ENCODE measurements around the gene OR3A2.
"Not testable (repeated sequence)": the region's sequence is repeated elsewhere in the genome, so short reads cannot be mapped to it uniquely, and the experiment has no call there.

OR3A2 gene

GRCh38 chr17:3385869-3386816 is at the start of gene OR3A2:
Gene OR3A2, minus strand, starts transcription at chr17:3386308.
- Histone ChIP-seq H3K27me3 (ENCODE audit: low read length) (no peaks in the 10 kb centered on the region), H4K20me1 (ENCODE audit: low read depth, low read length) (no peaks in the 10 kb centered on the region), H3K79me2 (ENCODE audit: insufficient read depth, low read length) (no peaks in the 10 kb centered on the region), H3K9ac (ENCODE audit: low read length) (no peak within 1 kb of the TSS), H3K9me3 (ENCODE audit: insufficient read depth, low read length) (no peaks in the 10 kb centered on the region), H3K36me3 (ENCODE audit: low read length) (no peaks in the 10 kb centered on the region; the same call in 1 of the 2 replicates), H3K9me2 (replicated peaks; ENCODE audit: insufficient read depth, low read length) (no peaks in the 10 kb centered on the region), H3F3A (ENCODE audit: insufficient read depth) (no peaks in the 10 kb centered on the region), H3K4me3 (ENCODE audit: insufficient read depth, low read length, poor library complexity, severe bottlenecking) (no peak within 1 kb of the TSS), H3K27ac (ENCODE audit: low read depth, low read length) (no peak within 1 kb of the TSS), H3K4me2 (ENCODE audit: low read depth, low read length, poor library complexity, severe bottlenecking) (no peak within 1 kb of the TSS), H2AFZ (ENCODE audit: low read depth, low read length, severe bottlenecking) (no peak within 1 kb of the TSS)
- TF ChIP-seq CTCF (IDR thresholded peaks at IDR 0.05; ENCODE audit: insufficient read depth, low read length, poor library complexity, severe bottlenecking), result no peak
- TF ChIP-seq EZH2phosphoT487 (conservative IDR thresholded peaks at IDR 0.05; ENCODE audit: low read length), result no peak

GRCh38 chr17:3433741-3434140 is 47.6 kb upstream of the OR3A2 start, which contains the start of gene OR1E2:
Gene OR1E2, minus strand, starts transcription at chr17:3433841. Its CDS starts 0 bp downstream, at chr17:3433841.
- Histone ChIP-seq H4K20me1 (ENCODE audit: low read depth, low read length) (no peaks in the 10 kb centered on the region), H3F3A (ENCODE audit: insufficient read depth) (no peaks in the 10 kb centered on the region), H3K4me2 (ENCODE audit: low read depth, low read length, poor library complexity, severe bottlenecking) (no peak within 1 kb of the TSS), H2AFZ (ENCODE audit: low read depth, low read length, severe bottlenecking) (no peak within 1 kb of the TSS), H3K27ac (ENCODE audit: low read depth, low read length) (no peak within 1 kb of the TSS), H3K36me3 (ENCODE audit: low read length) (peaks cover 4% of the 10 kb centered on the region; the same call in 1 of the 2 replicates), H3K4me3 (ENCODE audit: insufficient read depth, low read length, poor library complexity, severe bottlenecking) (no peak within 1 kb of the TSS), H3K27me3 (ENCODE audit: low read length) (no peaks in the 10 kb centered on the region), H3K9ac (ENCODE audit: low read length) (no peak within 1 kb of the TSS), H3K79me2 (ENCODE audit: insufficient read depth, low read length) (no peaks in the 10 kb centered on the region), H3K9me3 (ENCODE audit: insufficient read depth, low read length) (peaks cover 7% of the 10 kb centered on the region; the same call in 1 of the 2 replicates), H3K9me2 (replicated peaks; ENCODE audit: insufficient read depth, low read length) (no peaks in the 10 kb centered on the region)
- TF ChIP-seq EZH2phosphoT487 (conservative IDR thresholded peaks at IDR 0.05; ENCODE audit: low read length) (no peak), CTCF (IDR thresholded peaks at IDR 0.05; ENCODE audit: insufficient read depth, low read length, poor library complexity, severe bottlenecking) (no peak)

- H3K4me2 ChIP-seq (ENCODE audit: low read depth, low read length, poor library complexity, severe bottlenecking); H3K9me3 ChIP-seq (ENCODE audit: insufficient read depth, low read length); H3K36me3 ChIP-seq (ENCODE audit: low read length); H3K4me3 ChIP-seq (ENCODE audit: insufficient read depth, low read length, poor library complexity, severe bottlenecking); H2AFZ ChIP-seq (ENCODE audit: low read depth, low read length, severe bottlenecking); H3K27ac ChIP-seq (ENCODE audit: low read depth, low read length); H3K9me2 ChIP-seq (replicated peaks; ENCODE audit: insufficient read depth, low read length); H3K79me2 ChIP-seq (ENCODE audit: insufficient read depth, low read length); H3F3A ChIP-seq (ENCODE audit: insufficient read depth); H4K20me1 ChIP-seq (ENCODE audit: low read depth, low read length); H3K9ac ChIP-seq (ENCODE audit: low read length); H3K27me3 ChIP-seq (ENCODE audit: low read length): not testable (repeated sequence)
Measured at GRCh38 chr17:3433215-3433614, 47.1 kb upstream of the OR3A2 start.

GRCh38 chr17:3418222-3418621 is 32.1 kb upstream of the OR3A2 start:
- H3K9me2 ChIP-seq (replicated peaks; ENCODE audit: insufficient read depth, low read length), result no peaks in the 10 kb centered on the region
- H3F3A ChIP-seq (ENCODE audit: insufficient read depth), result no peaks in the 10 kb centered on the region
- H3K9me3 ChIP-seq (ENCODE audit: insufficient read depth, low read length), result no peaks in the 10 kb centered on the region
- no peaks in the 10 kb centered on the region for H3K27me3 ChIP-seq (ENCODE audit: low read length)
- H3K36me3 ChIP-seq (ENCODE audit: low read length), result no peaks in the 10 kb centered on the region
- H2AFZ ChIP-seq (ENCODE audit: low read depth, low read length, severe bottlenecking), result no peak overlapping the region
- H3K4me2 ChIP-seq (ENCODE audit: low read depth, low read length, poor library complexity, severe bottlenecking), result no peak overlapping the region
- no peaks in the 10 kb centered on the region for H3K79me2 ChIP-seq (ENCODE audit: insufficient read depth, low read length)
- H3K4me3 ChIP-seq (ENCODE audit: insufficient read depth, low read length, poor library complexity, severe bottlenecking), result no peak overlapping the region
- no peaks in the 10 kb centered on the region for H4K20me1 ChIP-seq (ENCODE audit: low read depth, low read length)
- TF ChIP-seq EZH2phosphoT487 (conservative IDR thresholded peaks at IDR 0.05; ENCODE audit: low read length) (no peak), CTCF (IDR thresholded peaks at IDR 0.05; ENCODE audit: insufficient read depth, low read length, poor library complexity, severe bottlenecking) (no peak)
- no peak overlapping the region for H3K9ac ChIP-seq (ENCODE audit: low read length)
- H3K27ac ChIP-seq (ENCODE audit: low read depth, low read length), result no peak overlapping the region

All from SU-DHL-6 (cell line).